ENCODE results near the gene CTPS2. TPM values are rescaled to one million over a fixed set of nuclear protein-coding genes. Genes with fewer than 3 reads are reported as not detected.

CTPS2 gene
- total RNA-seq, 3 donors from 2014 or later: 12.3 to 26.3 (median 21.0) TPM

GRCh38 chrX:16745659-16746058 lies 33.2 kb upstream of the CTPS2 start:
- Histone ChIP-seq H3K36me3 (peaks cover 9% of the 10 kb centered on the region), H3K9me3 (no peaks in the 10 kb centered on the region), H3K27ac (no peak overlapping the region), H3K4me1 (no peaks in the 10 kb centered on the region), H3K27me3 (no peaks in the 10 kb centered on the region), H3K4me3 (no peak overlapping the region)
- intact Hi-C loops (cut with DNase I; ENCODE audit: low total_unique reads): loop anchor here (2.0 kb wide), 1 partner anchor 73 kb away; no protein-coding TSS in a partner anchor
- TF ChIP-seq, protein P1, sequence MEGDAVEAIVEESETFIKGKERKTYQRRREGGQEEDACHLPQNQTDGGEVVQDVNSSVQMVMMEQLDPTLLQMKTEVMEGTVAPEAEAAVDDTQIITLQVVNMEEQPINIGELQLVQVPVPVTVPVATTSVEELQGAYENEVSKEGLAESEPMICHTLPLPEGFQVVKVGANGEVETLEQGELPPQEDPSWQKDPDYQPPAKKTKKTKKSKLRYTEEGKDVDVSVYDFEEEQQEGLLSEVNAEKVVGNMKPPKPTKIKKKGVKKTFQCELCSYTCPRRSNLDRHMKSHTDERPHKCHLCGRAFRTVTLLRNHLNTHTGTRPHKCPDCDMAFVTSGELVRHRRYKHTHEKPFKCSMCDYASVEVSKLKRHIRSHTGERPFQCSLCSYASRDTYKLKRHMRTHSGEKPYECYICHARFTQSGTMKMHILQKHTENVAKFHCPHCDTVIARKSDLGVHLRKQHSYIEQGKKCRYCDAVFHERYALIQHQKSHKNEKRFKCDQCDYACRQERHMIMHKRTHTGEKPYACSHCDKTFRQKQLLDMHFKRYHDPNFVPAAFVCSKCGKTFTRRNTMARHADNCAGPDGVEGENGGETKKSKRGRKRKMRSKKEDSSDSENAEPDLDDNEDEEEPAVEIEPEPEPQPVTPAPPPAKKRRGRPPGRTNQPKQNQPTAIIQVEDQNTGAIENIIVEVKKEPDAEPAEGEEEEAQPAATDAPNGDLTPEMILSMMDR (IDR thresholded peaks at IDR 0.05): no peak
- TF ChIP-seq POLR2AphosphoS5 (IDR thresholded peaks at IDR 0.05) (no peak), POLR2A (IDR thresholded peaks at IDR 0.05) (no peak)
- DNase-seq (ENCODE audit: low spot score in 2 of 2): no peak

DNA sequence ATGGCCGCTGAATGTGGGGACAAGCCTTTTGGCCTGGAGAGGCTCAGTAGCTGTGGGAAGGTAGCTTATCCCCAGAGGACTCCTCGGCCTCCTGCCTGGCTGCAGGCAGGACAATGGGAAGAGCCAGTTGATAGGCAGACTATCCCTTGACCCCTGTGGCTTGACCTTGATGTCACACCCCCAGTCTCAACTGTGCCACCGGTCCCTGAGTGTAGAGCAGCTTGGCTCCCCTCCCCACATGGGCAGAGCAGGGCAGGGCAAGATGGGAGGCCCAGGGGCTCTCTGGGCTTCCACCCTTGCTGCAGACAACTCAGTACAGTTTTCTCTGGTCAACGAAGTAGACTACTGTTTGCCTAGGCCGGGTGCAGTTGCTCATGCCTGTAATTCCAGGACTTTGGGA lies 32.6 kb upstream of the CTPS2 start:
- intact Hi-C loops (cut with DNase I; ENCODE audit: low total_unique reads): loop anchor here (2.0 kb wide), 1 partner anchor 74 kb away; no protein-coding TSS in a partner anchor
- no peaks in the 10 kb centered on the region for H3K9me3 ChIP-seq
- no peak for TF ChIP-seq POLR2A (IDR thresholded peaks at IDR 0.05)
- TF ChIP-seq, protein P1 (IDR thresholded peaks at IDR 0.05): no peak
- TF ChIP-seq POLR2AphosphoS5 (IDR thresholded peaks at IDR 0.05): no peak
- no peaks in the 10 kb centered on the region for H3K27me3 ChIP-seq
- no peak overlapping the region for H3K27ac ChIP-seq
- no peaks in the 10 kb centered on the region for H3K4me1 ChIP-seq
- no peak for DNase-seq (ENCODE audit: low spot score in 2 of 2)
- H3K36me3 ChIP-seq: peaks cover 9% of the 10 kb centered on the region
- no peak overlapping the region for H3K4me3 ChIP-seq

- Histone ChIP-seq H3K27me3 (no peaks in the 10 kb centered on the region), H3K4me3 (no peak overlapping the region), H3K36me3 (peaks cover 9% of the 10 kb centered on the region), H3K27ac (no peak overlapping the region), H3K9me3 (no peaks in the 10 kb centered on the region), H3K4me1 (no peaks in the 10 kb centered on the region)
- no peak for DNase-seq (ENCODE audit: low spot score in 2 of 2)
- TF ChIP-seq, protein P1 (IDR thresholded peaks at IDR 0.05): no peak
- intact Hi-C loops (cut with DNase I; ENCODE audit: low total_unique reads): loop anchor here (2.0 kb wide), 1 partner anchor 75 kb away; no protein-coding TSS in a partner anchor
These were observed 31.3 kb upstream of the CTPS2 start for GRCh38 chrX:16743604-16744325.

GRCh38 chrX:16739574-16739973 lies 27.1 kb upstream of the CTPS2 start:
- no peak for DNase-seq (ENCODE audit: low spot score in 2 of 2)
- TF ChIP-seq POLR2A (IDR thresholded peaks at IDR 0.05) (no peak), POLR2AphosphoS5 (IDR thresholded peaks at IDR 0.05) (no peak)
- TF ChIP-seq, protein P1 (IDR thresholded peaks at IDR 0.05): no peak
- Histone ChIP-seq H3K9me3 (no peaks in the 10 kb centered on the region), H3K27ac (no peak overlapping the region), H3K4me3 (no peak overlapping the region), H3K36me3 (peaks cover 12% of the 10 kb centered on the region), H3K27me3 (no peaks in the 10 kb centered on the region), H3K4me1 (no peaks in the 10 kb centered on the region)
- intact Hi-C loops (cut with DNase I; ENCODE audit: low total_unique reads): no loop called here

GRCh38 chrX:16737024-16737423 lies 24.6 kb upstream of the CTPS2 start:
- TF ChIP-seq POLR2A (IDR thresholded peaks at IDR 0.05) (no peak), POLR2AphosphoS5 (IDR thresholded peaks at IDR 0.05) (no peak)
- TF ChIP-seq, protein P1 (IDR thresholded peaks at IDR 0.05): no peak
- DNase-seq (ENCODE audit: low spot score in 2 of 2): no peak
- H3K4me3 ChIP-seq: no peak overlapping the region
- no peaks in the 10 kb centered on the region for H3K4me1 ChIP-seq
- intact Hi-C loops (cut with DNase I; ENCODE audit: low total_unique reads): no loop called here
- H3K27ac ChIP-seq: no peak overlapping the region
- peaks cover 6% of the 10 kb centered on the region for H3K36me3 ChIP-seq
- H3K27me3 ChIP-seq: no peaks in the 10 kb centered on the region
- no peaks in the 10 kb centered on the region for H3K9me3 ChIP-seq

Data from breast epithelium (tissue), 4 donors.